DMS 273 (cell line): ENCODE data around the gene CADM1.

Experiments
- DNase-seq: peaks from one replicate; lab custom pipeline; 2025; ENCODE audit not compliant: unreplicated experiment; lab: John Stamatoyannopoulos, UW

The CADM1 gene

DNA sequence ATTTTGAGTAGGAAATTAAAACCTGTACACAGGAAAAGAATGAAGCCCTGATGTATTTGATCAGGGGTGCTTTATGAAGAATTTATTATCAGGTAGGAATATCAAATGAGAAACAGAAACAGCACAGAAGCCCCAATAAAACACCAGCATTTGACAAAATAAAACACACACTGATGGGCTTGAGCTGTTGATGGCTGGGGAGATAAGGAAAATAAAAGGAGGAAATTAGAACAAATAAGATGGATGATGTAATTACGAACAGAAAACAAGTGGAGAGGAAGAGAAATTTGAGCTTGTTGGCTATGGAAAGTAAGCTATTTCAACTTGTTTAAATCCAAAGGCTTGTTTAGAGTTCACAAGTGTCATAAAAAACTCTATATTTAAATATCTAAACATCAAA is 213.7 kb downstream of the CADM1 start:
- no peak for DNase-seq

DNA sequence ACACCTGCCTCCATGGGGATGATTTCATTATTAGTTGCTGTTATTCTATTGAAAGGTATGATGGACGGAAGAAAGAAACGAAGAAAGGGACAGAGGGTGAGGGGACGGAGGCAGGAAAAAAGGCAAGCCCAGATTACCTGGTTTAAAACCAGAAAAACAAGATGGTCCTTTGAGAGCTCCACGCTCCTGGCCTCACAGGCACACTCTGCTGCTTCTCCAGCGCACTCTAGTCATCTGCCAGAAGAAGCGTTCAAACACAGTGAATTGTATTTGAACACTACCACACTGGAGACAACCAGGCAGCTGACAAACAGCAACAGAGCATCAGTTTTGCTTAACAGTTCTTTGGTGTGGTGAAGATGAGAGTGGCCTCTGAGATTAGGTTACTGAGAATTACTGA is 216.9 kb downstream of the CADM1 start:
- no peak for DNase-seq

DNA sequence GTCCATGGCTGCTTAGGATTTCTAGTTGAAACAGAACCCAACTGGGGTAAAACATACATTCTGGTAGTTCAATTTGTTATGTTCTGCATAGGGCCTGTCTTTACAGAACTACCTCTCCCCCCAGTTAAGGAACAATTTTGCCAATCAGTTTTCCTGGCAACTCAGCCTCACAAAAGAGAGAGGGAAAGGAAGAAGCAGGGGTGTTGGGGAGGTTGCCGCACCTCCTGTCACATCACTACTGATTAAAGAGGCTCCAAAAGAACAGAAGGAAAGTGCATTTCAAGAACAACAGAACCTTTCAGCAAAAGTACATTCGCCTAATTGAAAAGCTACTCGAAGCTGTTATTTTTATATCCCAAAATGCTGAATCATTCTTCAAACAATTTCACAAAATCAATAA is 217.6 kb downstream of the CADM1 start:
- DNase-seq: no peak

DNA sequence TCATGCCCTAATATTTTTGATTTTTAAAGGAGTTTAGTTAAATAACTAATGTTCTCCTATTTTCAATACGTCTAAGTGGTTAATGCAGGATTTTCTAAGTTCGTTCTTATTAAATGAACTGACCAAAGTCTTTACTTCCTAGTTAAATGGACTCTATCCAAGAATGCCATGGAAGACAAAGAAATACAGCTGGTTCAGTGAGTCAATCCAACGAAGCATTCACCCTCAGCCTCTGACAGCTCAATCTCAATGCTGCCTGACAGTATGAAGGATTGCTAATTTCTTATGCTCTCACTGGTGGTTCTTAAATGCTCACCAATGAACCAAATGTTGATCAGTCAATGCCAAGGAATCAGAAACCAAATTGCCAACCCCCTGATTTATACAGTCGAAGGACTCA is 219.4 kb downstream of the CADM1 start:
- DNase-seq: no peak

DNA sequence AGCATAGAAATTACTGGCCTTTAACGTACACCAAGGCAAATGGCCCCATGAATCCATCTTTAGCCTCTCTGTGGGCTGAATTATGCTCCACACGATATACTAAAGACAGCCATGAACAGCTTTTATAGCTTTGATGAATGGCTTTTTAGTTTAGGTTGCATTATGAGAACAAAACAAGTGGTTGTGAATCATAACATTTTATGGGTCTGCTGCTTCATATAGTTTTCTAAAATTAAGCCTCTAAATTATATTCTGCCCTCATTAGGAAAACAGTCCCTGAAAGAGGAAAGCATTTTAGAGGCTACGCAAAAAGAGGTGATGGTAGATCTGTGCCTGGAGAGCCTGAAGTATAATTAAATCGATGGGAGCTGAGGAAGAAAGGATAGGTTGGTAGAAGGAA is 221.3 kb downstream of the CADM1 start:
- no peak for DNase-seq

DNA sequence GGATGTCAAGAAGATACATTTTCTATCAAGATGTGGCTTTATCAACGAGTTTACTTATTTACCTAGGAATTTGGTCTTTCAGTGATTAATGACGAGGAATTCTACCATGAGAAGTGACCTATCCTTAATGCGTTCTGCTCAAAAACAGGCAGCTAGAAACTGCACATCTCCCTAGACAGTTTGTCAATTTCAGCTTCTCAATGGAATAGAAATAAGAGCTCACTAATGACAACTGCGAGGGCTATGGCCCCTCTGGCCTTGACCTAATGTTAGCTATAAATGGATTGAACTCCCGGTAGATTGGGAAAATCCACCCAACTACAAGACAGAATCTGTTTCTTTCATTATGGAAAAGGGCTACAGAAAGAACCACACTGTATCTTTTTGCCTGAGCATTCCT is 223.4 kb downstream of the CADM1 start:
- DNase-seq: no peak

DNA sequence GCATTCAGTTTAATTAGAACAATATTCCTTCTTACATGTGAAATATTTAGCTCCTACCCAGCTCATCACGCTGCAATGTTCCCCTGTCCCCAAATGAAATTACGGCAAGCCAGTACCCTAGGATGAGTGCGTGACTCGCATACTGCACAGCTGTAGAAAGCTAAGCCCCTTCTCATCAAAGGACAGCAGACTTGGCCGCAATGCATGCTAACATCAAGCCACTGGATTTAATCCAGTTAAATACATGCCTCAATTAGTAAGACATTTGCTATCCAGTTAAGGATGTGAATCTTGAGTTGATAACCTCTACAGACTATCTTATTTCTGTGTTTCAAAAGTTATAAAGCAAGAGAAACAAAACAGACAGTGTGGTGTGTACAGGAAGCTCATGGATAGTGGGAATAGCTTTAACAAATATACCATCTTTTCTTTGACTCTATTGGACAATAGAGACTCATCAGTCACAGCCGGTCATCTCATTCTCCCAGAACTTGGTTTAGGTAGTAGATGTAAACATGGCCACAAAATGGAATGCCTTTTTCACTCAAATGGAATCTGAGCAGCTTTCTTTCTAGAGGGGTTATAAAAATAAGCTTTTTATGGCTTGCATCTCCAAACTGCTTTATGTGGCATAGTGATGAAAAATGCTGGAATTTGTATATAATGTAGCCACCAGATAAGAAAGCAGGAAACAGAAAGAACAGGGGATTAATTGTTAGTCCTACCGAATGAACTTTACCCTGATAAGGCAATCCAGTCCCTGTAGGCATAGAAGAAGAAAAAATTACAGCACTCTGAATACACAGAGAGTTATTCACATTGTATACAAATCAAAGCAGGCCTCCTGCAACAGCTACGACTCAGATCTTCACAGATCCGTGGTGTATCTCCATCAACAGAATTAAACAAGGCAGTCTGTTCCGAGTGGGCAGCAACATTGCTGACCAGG is 224.1 kb downstream of the CADM1 start:
- DNase-seq: no peak

DNA sequence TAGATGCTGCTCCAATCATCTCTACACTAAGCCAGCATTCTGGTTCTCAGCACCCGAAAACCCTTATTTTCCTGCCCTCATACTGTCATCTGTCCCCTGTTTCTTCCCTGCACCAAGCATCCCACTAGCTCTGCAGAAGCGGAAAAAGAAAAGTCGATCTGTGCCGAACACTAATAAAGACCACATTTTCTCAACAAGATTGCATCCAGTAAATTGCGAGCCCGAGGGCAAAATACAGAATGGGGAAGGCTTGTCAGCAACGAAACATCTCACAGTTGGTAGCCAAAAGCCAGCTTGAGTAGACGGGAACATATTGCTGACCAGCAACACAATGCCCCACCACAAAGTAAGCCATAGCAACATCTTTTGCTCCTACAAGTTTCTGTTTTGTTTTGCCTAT is 227.4 kb downstream of the CADM1 start:
- no peak for DNase-seq

DNA sequence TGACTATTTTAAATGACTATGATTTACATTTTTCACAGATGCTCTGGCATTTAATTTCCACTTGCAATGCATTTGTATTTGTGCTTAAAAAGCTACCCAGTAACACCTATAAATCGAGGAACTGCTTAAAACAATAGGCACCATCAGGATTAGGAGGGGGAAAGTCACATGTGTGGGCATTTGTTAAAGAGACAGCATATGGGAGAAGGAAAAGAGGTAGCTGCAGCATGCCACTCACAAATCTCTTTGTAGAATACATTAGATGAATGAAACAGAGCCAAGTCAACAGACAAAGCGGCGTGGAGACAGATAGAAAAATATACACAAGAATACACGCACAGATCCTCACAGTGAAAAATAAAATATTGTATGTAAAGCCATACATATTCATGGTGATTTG is 228.0 kb downstream of the CADM1 start:
- DNase-seq: no peak

DNA sequence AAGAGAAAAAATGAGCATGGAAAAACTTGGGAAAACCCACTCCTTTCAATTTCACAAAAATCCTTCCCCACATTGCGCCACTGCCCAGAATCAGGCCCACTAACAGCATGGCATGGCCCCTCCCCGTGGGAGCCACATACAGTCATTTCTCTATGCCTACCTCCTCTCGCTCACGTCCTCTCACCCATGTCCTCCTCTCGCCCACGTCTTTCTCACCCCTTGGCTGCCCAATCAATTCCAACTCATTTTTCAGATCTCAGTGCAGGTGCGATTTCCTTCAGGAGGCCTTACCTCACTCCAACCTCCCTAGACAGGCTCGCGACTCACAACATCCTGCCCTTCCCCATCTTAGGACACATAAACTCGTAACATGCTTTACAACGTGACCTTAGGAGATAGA is 229.2 kb downstream of the CADM1 start:
- no peak for DNase-seq

DNA sequence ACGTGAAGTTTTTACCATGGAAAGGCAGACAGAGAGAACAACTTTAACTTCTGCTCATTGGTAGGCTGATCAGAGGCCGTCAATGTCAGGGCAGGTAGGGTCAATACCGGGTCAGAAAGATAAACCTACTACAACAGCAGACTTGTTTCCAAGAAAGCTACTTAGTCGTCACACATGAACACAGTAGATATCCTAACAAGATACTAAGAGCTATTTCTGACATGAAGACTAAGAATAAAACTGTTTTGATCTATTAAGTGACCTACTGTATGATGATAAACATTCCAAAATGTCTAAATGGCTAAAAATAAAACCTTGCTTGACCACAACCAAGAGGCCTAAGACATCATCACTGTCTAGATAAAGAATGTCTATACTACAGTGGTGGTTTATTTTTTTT is 231.3 kb downstream of the CADM1 start:
- DNase-seq: no peak

DNA sequence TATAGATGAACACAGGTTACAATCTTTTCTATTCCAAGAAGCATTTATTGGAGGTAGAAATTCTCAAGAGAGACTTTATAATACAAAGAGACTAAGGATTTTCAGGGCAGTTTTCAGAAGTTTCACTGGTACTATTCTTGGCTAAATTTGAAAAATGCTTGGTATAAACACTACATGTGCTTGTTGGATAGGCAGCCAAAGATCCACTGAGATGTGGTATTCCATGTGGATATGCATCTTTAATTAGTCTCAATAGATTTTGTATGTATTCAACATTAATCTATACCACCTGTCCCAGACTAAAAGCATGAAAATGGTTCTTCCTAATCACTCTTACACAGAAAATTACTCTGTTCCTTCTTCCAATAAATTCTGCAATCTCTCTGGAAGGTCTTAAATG is 232.6 kb downstream of the CADM1 start:
- no peak for DNase-seq

DNA sequence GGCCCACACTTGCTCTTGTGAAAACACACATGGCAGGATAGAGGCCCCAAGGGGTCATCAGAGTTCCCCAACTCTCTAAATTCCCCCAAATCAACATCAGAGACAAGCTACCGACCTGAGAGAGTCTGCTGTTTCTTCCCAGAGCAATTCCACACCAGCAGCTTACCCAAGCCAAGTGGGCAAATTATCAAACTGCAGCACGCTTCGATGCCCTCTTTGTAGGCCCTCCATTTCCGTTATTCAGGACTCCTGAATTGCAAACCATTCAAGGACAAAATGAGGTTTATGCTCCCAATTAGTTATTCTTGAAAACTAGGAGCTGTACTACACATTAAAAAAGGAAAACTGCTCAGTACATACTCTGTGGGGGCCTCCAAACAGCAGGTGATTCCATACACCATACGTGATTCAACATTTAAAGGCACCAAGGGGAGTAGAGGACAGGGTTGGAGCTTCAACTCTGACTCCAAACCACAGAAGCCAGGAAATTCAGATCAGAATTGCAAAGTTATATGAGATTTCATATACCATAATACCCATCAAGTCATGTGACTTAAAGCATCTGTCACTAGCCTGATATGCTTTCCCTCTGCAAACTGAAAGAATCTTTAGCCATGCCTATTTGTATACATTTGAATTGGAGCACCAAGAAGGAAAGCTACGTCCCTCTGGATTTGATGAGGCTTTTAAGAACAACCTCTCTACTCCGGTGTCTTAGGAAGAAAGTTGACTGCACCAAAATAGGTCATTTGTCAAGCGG is 234.8 kb downstream of the CADM1 start:
- no peak for DNase-seq

DNA sequence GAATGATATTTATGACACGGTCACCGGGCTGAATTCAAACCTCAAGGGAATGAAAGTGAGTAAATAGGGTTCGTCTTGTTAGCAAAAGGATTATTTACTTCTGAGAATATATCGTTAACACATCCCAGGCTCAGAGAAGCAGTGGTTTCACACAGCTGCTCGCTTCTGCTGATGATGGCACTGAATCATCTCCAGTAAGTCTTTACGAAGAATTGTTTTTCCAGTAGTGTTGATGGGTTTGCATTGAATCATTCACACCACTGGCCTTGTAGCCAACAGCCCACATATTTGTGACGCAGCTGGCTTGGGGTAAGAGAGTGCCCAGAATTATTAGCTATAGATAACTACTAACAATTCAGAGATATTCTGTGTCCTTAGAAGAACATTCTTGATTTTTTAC is 236.3 kb downstream of the CADM1 start:
- no peak for DNase-seq

DNA sequence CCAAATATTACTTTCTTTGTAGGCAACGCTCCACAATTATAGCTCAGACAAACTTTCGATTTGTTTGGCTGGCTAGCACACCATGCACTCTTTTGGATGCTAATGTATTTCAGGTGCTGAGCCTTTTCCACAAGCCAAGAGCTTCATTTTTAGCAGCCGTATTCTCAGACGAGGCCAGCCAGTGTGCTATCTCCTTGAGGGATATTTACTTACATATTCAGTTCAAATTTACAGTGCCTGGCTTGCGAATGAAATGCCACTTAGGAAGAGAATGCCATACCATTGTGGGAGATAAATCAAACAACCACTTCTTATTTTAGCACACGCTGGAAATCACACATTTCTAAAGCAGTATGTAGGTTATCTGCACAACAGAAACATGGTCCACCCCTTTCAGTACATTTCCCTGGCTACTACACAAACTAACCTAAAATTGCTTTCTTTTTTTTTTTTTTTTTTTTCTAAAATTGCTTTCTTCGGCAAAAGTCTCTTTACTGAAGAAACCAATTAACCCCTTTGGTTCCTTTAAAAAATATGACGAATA is 236.9 kb downstream of the CADM1 start:
- DNase-seq: no peak

DNA sequence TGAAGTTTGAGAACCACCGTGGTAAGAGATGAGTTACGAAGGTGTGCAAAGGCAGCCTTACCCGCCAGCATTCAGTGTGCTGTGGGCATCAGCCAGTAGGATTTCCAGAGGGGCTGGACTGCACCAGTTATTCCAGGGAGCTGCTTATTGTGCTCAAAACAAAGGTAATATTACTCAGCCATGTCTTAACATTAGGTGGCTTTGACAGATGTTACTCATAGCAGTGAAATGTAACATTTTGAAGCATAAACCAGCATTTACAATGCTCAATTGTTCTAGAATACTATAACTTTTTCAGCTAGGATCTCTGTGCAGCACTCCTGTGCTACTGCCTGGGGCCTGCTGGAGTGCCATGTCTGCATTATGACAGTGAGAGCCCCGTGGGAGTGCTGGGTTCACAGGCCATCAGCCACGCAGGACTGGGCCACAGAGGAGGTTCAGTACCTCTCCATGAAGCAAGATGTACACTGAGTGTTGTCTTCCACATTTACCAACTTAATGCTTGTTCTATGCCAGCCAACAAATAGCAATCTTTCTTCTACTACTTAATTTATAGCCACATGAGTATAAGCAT is 238.1 kb downstream of the CADM1 start:
- no peak for DNase-seq

DNA sequence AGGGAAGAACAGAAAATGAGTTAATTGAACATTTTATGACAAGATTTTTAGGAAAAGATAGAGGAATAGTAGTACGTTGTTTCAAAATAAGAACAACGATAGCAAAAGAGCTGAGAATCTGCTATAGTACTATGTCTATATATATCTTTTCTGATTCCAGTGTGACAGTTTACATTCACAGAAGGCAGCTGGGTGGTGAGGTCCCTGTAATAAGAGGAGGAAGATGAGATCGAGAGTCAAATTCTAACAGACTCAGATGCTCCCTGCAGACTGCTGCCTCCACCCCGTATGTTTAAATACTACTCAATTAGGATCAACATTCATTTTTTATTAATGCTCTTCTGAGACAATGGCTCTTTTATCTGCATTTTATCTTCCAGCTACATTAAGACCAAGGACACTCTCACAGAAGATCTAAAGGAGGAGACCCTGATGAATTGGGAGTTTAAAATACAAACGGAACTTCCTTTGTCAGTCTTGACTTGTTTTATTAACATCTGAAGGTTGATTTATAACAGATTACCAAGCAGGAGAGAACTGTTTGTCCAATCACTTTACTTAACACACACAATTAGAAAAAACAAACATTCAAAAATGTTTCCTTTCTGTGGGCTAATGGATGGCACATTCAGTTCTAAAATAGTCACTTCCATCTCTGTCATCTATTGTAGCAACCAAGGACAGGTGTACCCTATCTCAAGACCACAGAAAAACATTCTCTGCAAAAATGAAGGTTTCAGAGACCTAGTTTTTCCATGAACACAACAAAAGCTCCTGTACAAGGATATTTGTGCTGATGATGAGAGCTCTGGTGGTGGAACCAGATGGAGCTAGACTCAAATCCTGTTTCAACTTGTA is 240.2 kb downstream of the CADM1 start:
- no peak for DNase-seq

DNA sequence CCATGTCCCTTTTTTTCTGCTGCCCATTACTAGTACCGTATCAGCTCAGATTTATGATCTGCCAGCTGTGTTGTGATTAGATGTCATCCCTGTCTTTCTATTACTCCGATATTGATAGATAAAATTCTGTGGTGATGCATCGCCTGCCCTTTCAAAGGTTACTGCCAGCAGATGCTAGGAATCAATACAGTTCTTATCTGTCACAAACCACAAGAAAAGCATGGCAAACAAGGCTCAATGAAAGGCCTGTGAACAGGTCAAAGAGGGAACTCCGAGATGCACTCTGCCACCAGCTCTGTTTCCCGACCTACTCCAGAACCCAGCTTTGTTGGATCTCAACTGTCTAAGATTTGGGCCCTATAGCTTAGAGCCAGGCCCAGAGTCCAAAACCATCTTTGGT is 246.0 kb downstream of the CADM1 start:
- DNase-seq: no peak

DNA sequence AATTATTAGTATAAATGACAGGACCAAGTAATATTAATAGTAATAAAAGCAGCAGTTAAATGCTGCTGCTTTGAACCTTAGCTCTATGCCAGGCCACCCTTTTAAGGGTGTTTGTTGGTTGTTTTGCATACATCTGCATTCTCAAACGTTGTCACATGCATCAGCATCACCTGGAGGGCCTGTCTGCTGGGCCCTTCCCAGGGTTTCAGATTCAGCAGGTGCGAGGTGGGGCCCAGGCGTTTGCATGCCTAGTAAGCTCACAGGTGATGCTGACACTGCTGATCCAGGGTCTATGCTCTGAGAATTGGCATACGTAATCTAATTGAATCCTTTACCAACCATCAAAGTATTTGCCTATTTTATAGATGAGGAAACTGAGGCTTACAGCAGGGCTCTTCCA is 246.5 kb downstream of the CADM1 start:
- DNase-seq: no peak

DNA sequence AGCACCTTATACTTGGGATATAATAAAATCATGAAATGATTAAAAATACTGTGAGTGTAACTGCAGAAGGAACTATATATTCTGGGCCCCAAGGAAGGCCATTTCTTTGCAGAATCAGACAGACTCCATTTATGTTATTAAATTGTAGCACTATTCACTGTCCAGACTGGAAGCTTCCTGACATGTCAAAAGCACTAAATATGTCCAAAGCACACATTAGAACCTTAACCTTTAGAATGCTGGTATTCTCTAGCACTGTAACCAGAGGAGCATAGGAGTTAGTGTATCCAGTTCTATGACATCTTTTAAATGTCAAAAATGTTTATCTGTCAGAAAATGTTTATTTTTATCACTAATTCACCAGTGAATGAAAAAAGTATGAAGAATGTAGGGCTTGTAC is 246.9 kb downstream of the CADM1 start:
- no peak for DNase-seq
